Measurements from ENCODE around the gene PTPRM. TPM values are rescaled to one million over a fixed set of nuclear protein-coding genes. Genes with fewer than 3 reads are reported as not detected.

Gene PTPRM
- polyA plus RNA-seq, 2 of the 4 experiments (the other 2 are of a cell fraction) = 44.5 to 199 TPM

DNA sequence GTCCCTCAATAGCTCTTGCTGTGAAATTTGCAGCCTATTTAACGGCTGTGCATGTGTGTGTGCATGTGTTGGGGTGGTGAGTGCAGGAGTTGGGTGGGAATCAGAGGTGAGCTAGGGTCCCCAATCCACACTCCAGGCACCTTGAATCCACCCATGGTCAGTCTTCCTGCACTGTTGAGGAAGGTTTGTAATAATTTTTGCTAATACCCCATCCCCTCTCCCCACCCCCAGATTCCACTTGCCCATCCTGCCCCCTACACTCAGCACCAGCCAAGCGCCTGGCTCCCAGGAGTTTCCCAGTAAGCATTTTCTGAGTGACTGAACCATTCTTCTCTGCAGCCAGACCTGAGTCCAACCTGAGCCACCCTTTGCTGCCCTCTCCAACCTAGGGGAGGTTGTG is 833.7 kb downstream of the PTPRM start:
- TF ChIP-seq FOSL2 (IDR thresholded peaks at IDR 0.05) (no peak), FOSL2 (CRISPR knock-in tag; IDR thresholded peaks at IDR 0.05) (no peak), CEBPB (IDR thresholded peaks at IDR 0.05) (no peak), NPAS2 (CRISPR knock-in tag; IDR thresholded peaks at IDR 0.05; ENCODE audit: borderline replicate concordance) (no peak), CHD4 (IDR thresholded peaks at IDR 0.05; ENCODE audit: borderline replicate concordance) (no peak), TP53 (CRISPR knock-in tag; IDR thresholded peaks at IDR 0.05) (no peak), ZC3H11A (IDR thresholded peaks at IDR 0.05) (no peak), POLR2AphosphoS2 (conservative IDR thresholded peaks at IDR 0.05; ENCODE audit: low read length) (no peak), ZNF302 (CRISPR knock-in tag; IDR thresholded peaks at IDR 0.05) (no peak), HDAC2 (IDR thresholded peaks at IDR 0.05) (no peak), ZFP36 (IDR thresholded peaks at IDR 0.05; ENCODE audit: borderline replicate concordance, partially characterized antibody) (no peak), GATA3 (IDR thresholded peaks at IDR 0.05; ENCODE audit: borderline replicate concordance) (no peak), MAZ (IDR thresholded peaks at IDR 0.05; ENCODE audit: borderline replicate concordance, low read depth, low read length) (no peak)
- TF ChIP-seq, protein P1, sequence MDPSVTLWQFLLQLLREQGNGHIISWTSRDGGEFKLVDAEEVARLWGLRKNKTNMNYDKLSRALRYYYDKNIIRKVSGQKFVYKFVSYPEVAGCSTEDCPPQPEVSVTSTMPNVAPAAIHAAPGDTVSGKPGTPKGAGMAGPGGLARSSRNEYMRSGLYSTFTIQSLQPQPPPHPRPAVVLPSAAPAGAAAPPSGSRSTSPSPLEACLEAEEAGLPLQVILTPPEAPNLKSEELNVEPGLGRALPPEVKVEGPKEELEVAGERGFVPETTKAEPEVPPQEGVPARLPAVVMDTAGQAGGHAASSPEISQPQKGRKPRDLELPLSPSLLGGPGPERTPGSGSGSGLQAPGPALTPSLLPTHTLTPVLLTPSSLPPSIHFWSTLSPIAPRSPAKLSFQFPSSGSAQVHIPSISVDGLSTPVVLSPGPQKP (IDR thresholded peaks at IDR 0.05; ENCODE audit: low read depth, low read length) = no peak
- TF ChIP-seq, protein P2, sequence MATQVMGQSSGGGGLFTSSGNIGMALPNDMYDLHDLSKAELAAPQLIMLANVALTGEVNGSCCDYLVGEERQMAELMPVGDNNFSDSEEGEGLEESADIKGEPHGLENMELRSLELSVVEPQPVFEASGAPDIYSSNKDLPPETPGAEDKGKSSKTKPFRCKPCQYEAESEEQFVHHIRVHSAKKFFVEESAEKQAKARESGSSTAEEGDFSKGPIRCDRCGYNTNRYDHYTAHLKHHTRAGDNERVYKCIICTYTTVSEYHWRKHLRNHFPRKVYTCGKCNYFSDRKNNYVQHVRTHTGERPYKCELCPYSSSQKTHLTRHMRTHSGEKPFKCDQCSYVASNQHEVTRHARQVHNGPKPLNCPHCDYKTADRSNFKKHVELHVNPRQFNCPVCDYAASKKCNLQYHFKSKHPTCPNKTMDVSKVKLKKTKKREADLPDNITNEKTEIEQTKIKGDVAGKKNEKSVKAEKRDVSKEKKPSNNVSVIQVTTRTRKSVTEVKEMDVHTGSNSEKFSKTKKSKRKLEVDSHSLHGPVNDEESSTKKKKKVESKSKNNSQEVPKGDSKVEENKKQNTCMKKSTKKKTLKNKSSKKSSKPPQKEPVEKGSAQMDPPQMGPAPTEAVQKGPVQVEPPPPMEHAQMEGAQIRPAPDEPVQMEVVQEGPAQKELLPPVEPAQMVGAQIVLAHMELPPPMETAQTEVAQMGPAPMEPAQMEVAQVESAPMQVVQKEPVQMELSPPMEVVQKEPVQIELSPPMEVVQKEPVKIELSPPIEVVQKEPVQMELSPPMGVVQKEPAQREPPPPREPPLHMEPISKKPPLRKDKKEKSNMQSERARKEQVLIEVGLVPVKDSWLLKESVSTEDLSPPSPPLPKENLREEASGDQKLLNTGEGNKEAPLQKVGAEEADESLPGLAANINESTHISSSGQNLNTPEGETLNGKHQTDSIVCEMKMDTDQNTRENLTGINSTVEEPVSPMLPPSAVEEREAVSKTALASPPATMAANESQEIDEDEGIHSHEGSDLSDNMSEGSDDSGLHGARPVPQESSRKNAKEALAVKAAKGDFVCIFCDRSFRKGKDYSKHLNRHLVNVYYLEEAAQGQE (IDR thresholded peaks at IDR 0.05) = no peak
- TF ChIP-seq, protein P3, sequence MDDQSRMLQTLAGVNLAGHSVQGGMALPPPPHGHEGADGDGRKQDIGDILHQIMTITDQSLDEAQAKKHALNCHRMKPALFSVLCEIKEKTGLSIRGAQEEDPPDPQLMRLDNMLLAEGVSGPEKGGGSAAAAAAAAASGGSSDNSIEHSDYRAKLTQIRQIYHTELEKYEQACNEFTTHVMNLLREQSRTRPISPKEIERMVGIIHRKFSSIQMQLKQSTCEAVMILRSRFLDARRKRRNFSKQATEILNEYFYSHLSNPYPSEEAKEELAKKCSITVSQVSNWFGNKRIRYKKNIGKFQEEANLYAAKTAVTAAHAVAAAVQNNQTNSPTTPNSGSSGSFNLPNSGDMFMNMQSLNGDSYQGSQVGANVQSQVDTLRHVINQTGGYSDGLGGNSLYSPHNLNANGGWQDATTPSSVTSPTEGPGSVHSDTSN (IDR thresholded peaks at IDR 0.05) = no peak
- TF ChIP-seq, protein P4, sequence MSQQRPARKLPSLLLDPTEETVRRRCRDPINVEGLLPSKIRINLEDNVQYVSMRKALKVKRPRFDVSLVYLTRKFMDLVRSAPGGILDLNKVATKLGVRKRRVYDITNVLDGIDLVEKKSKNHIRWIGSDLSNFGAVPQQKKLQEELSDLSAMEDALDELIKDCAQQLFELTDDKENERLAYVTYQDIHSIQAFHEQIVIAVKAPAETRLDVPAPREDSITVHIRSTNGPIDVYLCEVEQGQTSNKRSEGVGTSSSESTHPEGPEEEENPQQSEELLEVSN (IDR thresholded peaks at IDR 0.05; ENCODE audit: borderline replicate concordance, low read depth) = no peak
- no peak for DNase-seq (ENCODE audit: low read depth in 1 of 2, low spot score in 1 of 2)
- no peak for FAIRE-seq
- H3K9me3 ChIP-seq = no peaks in the 10 kb centered on the region
- ChIA-PET CTCF (interaction anchor here (0.8 to 2.3 kb wide), 2 partner anchors 11 to 14 kb away, joined by 3 to 8 read pairs; no protein-coding TSS in a partner anchor), POLR2A (no interaction called here)
- no peak overlapping the region for H3K4me3 ChIP-seq
- no peak overlapping the region for H3K27ac ChIP-seq
- WGBS (ENCODE audit: missing lambda C conversion rate) = 80% methylated on average over 1 of the region's 2 CpGs
- ATAC-seq = no peak
- H3K4me2 ChIP-seq = no peak overlapping the region
- no peaks in the 10 kb centered on the region for H3K4me1 ChIP-seq

DNA sequence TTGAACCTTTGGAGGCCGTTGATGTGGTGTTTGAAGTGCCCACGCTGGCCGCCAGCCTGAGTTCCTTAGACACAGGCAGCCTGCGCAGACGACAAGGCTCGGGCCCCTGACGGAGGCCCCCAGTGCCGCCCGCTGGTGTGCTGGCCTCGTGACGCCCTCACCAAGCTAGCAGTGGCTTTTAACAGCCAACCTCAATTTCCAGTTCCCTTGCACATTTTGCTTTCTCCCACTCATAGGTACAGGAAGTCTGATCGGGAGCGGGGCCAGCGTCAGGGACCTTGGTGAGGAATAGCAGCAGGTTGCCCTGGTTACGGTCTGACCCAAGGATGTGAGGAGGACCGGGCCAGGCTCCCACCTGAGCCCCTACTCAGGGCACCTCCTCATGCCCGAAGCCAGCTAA is 834.5 kb downstream of the PTPRM start:
- no peak for DNase-seq (ENCODE audit: low read depth in 1 of 2, low spot score in 1 of 2)
- no peak for FAIRE-seq
- ATAC-seq = no peak
- ChIA-PET CTCF (interaction anchor here (1.0 kb wide), 1 partner anchor 12 kb away, joined by 3 read pairs; no protein-coding TSS in a partner anchor), POLR2A (no interaction called here)
- H3K4me2 ChIP-seq = no peak overlapping the region
- H3K27ac ChIP-seq = no peak overlapping the region
- H3K4me1 ChIP-seq = no peaks in the 10 kb centered on the region
- H3K4me3 ChIP-seq = no peak overlapping the region
- TF ChIP-seq CBX2 (IDR thresholded peaks at IDR 0.05; ENCODE audit: borderline replicate concordance, low read depth) (no peak), NFE2L2 (conservative IDR thresholded peaks at IDR 0.05; ENCODE audit: low read length) (no peak), CHD2 (IDR thresholded peaks at IDR 0.05; ENCODE audit: low read length, partially characterized antibody) (no peak)
- TF ChIP-seq, protein P5, sequence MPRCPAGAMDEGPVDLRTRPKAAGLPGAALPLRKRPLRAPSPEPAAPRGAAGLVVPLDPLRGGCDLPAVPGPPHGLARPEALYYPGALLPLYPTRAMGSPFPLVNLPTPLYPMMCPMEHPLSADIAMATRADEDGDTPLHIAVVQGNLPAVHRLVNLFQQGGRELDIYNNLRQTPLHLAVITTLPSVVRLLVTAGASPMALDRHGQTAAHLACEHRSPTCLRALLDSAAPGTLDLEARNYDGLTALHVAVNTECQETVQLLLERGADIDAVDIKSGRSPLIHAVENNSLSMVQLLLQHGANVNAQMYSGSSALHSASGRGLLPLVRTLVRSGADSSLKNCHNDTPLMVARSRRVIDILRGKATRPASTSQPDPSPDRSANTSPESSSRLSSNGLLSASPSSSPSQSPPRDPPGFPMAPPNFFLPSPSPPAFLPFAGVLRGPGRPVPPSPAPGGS (IDR thresholded peaks at IDR 0.05) = no peak
- 97% methylated on average over 13 of the region's 17 CpGs for WGBS (ENCODE audit: missing lambda C conversion rate)
- no peaks in the 10 kb centered on the region for H3K9me3 ChIP-seq
